ENCODE results near the gene IGF2BP2. TPM values are rescaled to one million over a fixed set of nuclear protein-coding genes. Genes with fewer than 3 reads are reported as not detected.

IGF2BP2 gene
- total and polyA plus RNA-seq, 9 of the 15 experiments (the other 6 are each of a cell fraction or from before 2014, with no cell fraction given), result 3.2 to 59.6 (median 30.5) TPM

GRCh38 chr3:185824051-185825005, 514 bp downstream of the IGF2BP2 start (continued):
- TF ChIP-seq, protein P1, sequence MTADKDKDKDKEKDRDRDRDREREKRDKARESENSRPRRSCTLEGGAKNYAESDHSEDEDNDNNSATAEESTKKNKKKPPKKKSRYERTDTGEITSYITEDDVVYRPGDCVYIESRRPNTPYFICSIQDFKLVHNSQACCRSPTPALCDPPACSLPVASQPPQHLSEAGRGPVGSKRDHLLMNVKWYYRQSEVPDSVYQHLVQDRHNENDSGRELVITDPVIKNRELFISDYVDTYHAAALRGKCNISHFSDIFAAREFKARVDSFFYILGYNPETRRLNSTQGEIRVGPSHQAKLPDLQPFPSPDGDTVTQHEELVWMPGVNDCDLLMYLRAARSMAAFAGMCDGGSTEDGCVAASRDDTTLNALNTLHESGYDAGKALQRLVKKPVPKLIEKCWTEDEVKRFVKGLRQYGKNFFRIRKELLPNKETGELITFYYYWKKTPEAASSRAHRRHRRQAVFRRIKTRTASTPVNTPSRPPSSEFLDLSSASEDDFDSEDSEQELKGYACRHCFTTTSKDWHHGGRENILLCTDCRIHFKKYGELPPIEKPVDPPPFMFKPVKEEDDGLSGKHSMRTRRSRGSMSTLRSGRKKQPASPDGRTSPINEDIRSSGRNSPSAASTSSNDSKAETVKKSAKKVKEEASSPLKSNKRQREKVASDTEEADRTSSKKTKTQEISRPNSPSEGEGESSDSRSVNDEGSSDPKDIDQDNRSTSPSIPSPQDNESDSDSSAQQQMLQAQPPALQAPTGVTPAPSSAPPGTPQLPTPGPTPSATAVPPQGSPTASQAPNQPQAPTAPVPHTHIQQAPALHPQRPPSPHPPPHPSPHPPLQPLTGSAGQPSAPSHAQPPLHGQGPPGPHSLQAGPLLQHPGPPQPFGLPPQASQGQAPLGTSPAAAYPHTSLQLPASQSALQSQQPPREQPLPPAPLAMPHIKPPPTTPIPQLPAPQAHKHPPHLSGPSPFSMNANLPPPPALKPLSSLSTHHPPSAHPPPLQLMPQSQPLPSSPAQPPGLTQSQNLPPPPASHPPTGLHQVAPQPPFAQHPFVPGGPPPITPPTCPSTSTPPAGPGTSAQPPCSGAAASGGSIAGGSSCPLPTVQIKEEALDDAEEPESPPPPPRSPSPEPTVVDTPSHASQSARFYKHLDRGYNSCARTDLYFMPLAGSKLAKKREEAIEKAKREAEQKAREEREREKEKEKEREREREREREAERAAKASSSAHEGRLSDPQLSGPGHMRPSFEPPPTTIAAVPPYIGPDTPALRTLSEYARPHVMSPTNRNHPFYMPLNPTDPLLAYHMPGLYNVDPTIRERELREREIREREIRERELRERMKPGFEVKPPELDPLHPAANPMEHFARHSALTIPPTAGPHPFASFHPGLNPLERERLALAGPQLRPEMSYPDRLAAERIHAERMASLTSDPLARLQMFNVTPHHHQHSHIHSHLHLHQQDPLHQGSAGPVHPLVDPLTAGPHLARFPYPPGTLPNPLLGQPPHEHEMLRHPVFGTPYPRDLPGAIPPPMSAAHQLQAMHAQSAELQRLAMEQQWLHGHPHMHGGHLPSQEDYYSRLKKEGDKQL (CRISPR knock-in tag; IDR thresholded peaks at IDR 0.05; ENCODE audit: borderline replicate concordance), result no peak
- no peak for TF ChIP-seq GATAD2B (IDR thresholded peaks at IDR 0.05; ENCODE audit: borderline replicate concordance)
- TF ChIP-seq CGGBP1 (CRISPR knock-in tag; IDR thresholded peaks at IDR 0.05), result no peak
- no peak for TF ChIP-seq ZFP91 (CRISPR knock-in tag; IDR thresholded peaks at IDR 0.05)
- TF ChIP-seq ZNF778 (CRISPR knock-in tag; IDR thresholded peaks at IDR 0.05), result no peak
- no peak for TF ChIP-seq FOXM1 (IDR thresholded peaks at IDR 0.05; ENCODE audit: low read depth)
- TF ChIP-seq FOXM1 (CRISPR knock-in tag; IDR thresholded peaks at IDR 0.05; ENCODE audit: low read depth), result no peak
- no peak for TF ChIP-seq SMAD2 (IDR thresholded peaks at IDR 0.05; ENCODE audit: low read depth, low read length)
- TF ChIP-seq IFI16 (CRISPR knock-in tag; IDR thresholded peaks at IDR 0.05), result no peak
- TF ChIP-seq YY1 (IDR thresholded peaks at IDR 0.05; ENCODE audit: borderline replicate concordance in 1 of 3, control insufficient read depth in 1 of 3, extremely low read depth in 1 of 3, insufficient read depth in 3 of 3, insufficient read length in 1 of 3, insufficient replicate concordance in 2 of 3, low read depth in 1 of 3, low read length in 2 of 3), result no peak
- TF ChIP-seq, protein P2, sequence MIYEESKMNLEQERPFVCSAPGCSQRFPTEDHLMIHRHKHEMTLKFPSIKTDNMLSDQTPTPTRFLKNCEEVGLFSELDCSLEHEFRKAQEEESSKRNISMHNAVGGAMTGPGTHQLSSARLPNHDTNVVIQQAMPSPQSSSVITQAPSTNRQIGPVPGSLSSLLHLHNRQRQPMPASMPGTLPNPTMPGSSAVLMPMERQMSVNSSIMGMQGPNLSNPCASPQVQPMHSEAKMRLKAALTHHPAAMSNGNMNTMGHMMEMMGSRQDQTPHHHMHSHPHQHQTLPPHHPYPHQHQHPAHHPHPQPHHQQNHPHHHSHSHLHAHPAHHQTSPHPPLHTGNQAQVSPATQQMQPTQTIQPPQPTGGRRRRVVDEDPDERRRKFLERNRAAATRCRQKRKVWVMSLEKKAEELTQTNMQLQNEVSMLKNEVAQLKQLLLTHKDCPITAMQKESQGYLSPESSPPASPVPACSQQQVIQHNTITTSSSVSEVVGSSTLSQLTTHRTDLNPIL (CRISPR knock-in tag; IDR thresholded peaks at IDR 0.05), result no peak
- TF ChIP-seq ID3 (CRISPR knock-in tag; IDR thresholded peaks at IDR 0.05), result no peak
- TF ChIP-seq ID3 (tag; IDR thresholded peaks at IDR 0.05), result peak; percentile 19; the same call in 1 of the 2 replicates
- no peak for TF ChIP-seq PHB (CRISPR knock-in tag; IDR thresholded peaks at IDR 0.05)
- TF ChIP-seq IRF2 (CRISPR knock-in tag; IDR thresholded peaks at IDR 0.05), result no peak
- TF ChIP-seq ZSCAN29 (IDR thresholded peaks at IDR 0.05), result no peak
- TF ChIP-seq POLR2G (IDR thresholded peaks at IDR 0.05; ENCODE audit: low read depth, low read length), result peak; percentile 72
- TF ChIP-seq TAF9B (IDR thresholded peaks at IDR 0.05; ENCODE audit: partially characterized antibody), result no peak
